DMS153 (cell line): ENCODE results near the gene MS4A10.
"Not testable (repeated sequence)": the region's sequence is repeated elsewhere in the genome, so short reads cannot be mapped to it uniquely, and the experiment has no call there.

Experiments used
- DNase-seq: peaks from one replicate; lab custom pipeline; 2025; lab: John Stamatoyannopoulos, UW

MS4A10 gene

GRCh38 chr11:60786811-60787567 lies 1.9 kb downstream of the MS4A10 start:
- no peak for DNase-seq

GRCh38 chr11:60788401-60789125 lies 3.4 kb downstream of the MS4A10 start:
- DNase-seq, result no peak

GRCh38 chr11:60790726-60791125 lies 5.6 kb downstream of the MS4A10 start:
- no peak for DNase-seq

GRCh38 chr11:60791153-60791933 lies 6.2 kb downstream of the MS4A10 start:
- DNase-seq, result no peak

- no peak for DNase-seq
Observed at GRCh38 chr11:60792521-60792920, 7.4 kb downstream of the MS4A10 start.

GRCh38 chr11:60795291-60795690 lies 10.2 kb downstream of the MS4A10 start:
- no peak for DNase-seq

GRCh38 chr11:60797846-60798630 lies 12.9 kb downstream of the MS4A10 start:
- no peak for DNase-seq

GRCh38 chr11:60798631-60799030 lies 13.5 kb downstream of the MS4A10 start:
- no peak for DNase-seq

- no peak for DNase-seq
Observed at GRCh38 chr11:60801194-60801593, 16.1 kb downstream of the MS4A10 start.

GRCh38 chr11:60803273-60803936 lies 18.3 kb downstream of the MS4A10 start:
- no peak for DNase-seq

GRCh38 chr11:60809249-60809648 lies 24.1 kb downstream of the MS4A10 start:
- no peak for DNase-seq

GRCh38 chr11:60809691-60810090 lies 24.6 kb downstream of the MS4A10 start:
- DNase-seq, result no peak

- no peak for DNase-seq
Observed at GRCh38 chr11:60810151-60810550, 25.0 kb downstream of the MS4A10 start.

- DNase-seq, result peak; percentile 56
Observed at GRCh38 chr11:60810569-60810968, 25.4 kb downstream of the MS4A10 start.

- no peak for DNase-seq
Observed at GRCh38 chr11:60813324-60813723, 28.2 kb downstream of the MS4A10 start.

GRCh38 chr11:60814112-60814511 lies 29.0 kb downstream of the MS4A10 start:
- DNase-seq, result no peak

- no peak for DNase-seq
Observed at GRCh38 chr11:60816590-60817157, 31.5 kb downstream of the MS4A10 start.

- no peak for DNase-seq
Observed at GRCh38 chr11:60818057-60818456, 32.9 kb downstream of the MS4A10 start.

GRCh38 chr11:60821827-60822599 lies 36.9 kb downstream of the MS4A10 start:
- DNase-seq, result no peak

GRCh38 chr11:60823745-60824306 lies 38.7 kb downstream of the MS4A10 start:
- DNase-seq, result not testable (repeated sequence)
